WTC11 (cell line): ENCODE results near the gene WNT5A. TPM values are rescaled to one million over a fixed set of nuclear protein-coding genes. Genes with fewer than 3 reads are reported as not detected.

Source experiments
- ATAC-seq: fragments of 200-7000 bp; cut with Tn5 transposase; 2 replicates; pipeline ENCODE4 v1.10.0; 2021; ENCODE audit warnings: mild to moderate bottlenecking, moderate library complexity
- CTCF ChIA-PET: fragments of 300-600 bp; sonication (Branson Sonifier 250); formaldehyde crosslinking; loops from one replicate; lab custom pipeline; 2021; ENCODE audit warnings: antibody characterized with exemption; lab: Charles Lee
- POLR2A ChIA-PET: fragments of 350-600 bp; sonication (Branson Sonifier 250); formaldehyde crosslinking; loops from one replicate; lab custom pipeline; 2021; ENCODE audit warnings: antibody characterized with exemption; lab: Charles Lee
- DNase-seq: peaks from one replicate; pipeline ENCODE4 v3.0.0; 2021; ENCODE audit warnings: low spot score
- H3K27ac Mint-ChIP-seq: 2 replicates; pipeline ENCODE4 v1.8.0; 2021; ENCODE audit warnings: mixed read lengths
- H3K27me3 Mint-ChIP-seq: 2 replicates; pipeline ENCODE4 v1.8.0; 2021; ENCODE audit warnings: low read depth, mild to moderate bottlenecking, moderate library complexity, mixed read lengths
- H3K36me3 Mint-ChIP-seq: 2 replicates; pipeline ENCODE4 v1.8.0; 2021; ENCODE audit warnings: mixed read lengths
- H3K4me1 Mint-ChIP-seq: 2 replicates; pipeline ENCODE4 v1.8.0; 2022; ENCODE audit warnings: mixed read lengths
- H3K4me3 Mint-ChIP-seq: 2 replicates; pipeline ENCODE4 v1.8.0; 2021; ENCODE audit warnings: mild to moderate bottlenecking, moderate library complexity, mixed read lengths
- H3K9me3 Mint-ChIP-seq: 2 replicates; pipeline ENCODE4 v1.8.0; 2021; ENCODE audit warnings: mixed read lengths
- FOXJ3 ChIP-seq: sonication (generic); formaldehyde crosslinking; IDR thresholded peaks from 2 replicates; pipeline ENCODE4 v1.9.0; 2021; ENCODE audit warnings: missing genetic modification reagents, mild to moderate bottlenecking, borderline replicate concordance
- NFATC4 ChIP-seq: fragments of 250-450 bp; sonication (Bioruptor Pico); IDR thresholded peaks from 2 replicates; pipeline ENCODE4 v1.9.0; 2021; ENCODE audit warnings: mild to moderate bottlenecking
- NR3C1 ChIP-seq: sonication (generic); formaldehyde crosslinking; conservative IDR thresholded peaks from 2 replicates; pipeline ENCODE4 v1.8.1; 2023; ENCODE audit warnings: low read depth, mild to moderate bottlenecking, missing genetic modification reagents
- SMAD3 ChIP-seq: sonication (generic); formaldehyde crosslinking; IDR thresholded peaks from 2 replicates; pipeline ENCODE4 v1.8.0; 2022; ENCODE audit warnings: missing genetic modification reagents, mild to moderate bottlenecking, borderline replicate concordance
- ZNF121 ChIP-seq: sonication (generic); formaldehyde crosslinking; IDR thresholded peaks from 2 replicates; pipeline ENCODE4 v1.8.0; 2023; ENCODE audit warnings: missing genetic modification reagents
- ZNF263 ChIP-seq: sonication (generic); formaldehyde crosslinking; IDR thresholded peaks from 2 replicates; pipeline ENCODE4 v1.8.1; 2022; ENCODE audit warnings: low read depth, mild to moderate bottlenecking, moderate library complexity, missing genetic modification reagents
- ZNF423 ChIP-seq: fragments of 250-450 bp; sonication (Bioruptor Pico); IDR thresholded peaks from 2 replicates; pipeline ENCODE4 v2.1.2; 2022; ENCODE audit warnings: mild to moderate bottlenecking, moderate library complexity
- ZNF671 ChIP-seq: fragments of 250-450 bp; sonication (Bioruptor Pico); IDR thresholded peaks from 2 replicates; pipeline ENCODE4 v1.8.0; 2021; ENCODE audit warnings: mild to moderate bottlenecking
- total RNA-seq: library from RNA; stranded (reverse); gene quantifications from 3 replicates; pipeline ENCODE4 v1.2.3, GENCODE V29; 2021
- TF ChIP-seq, protein P1 (sequence below): sonication (generic); formaldehyde crosslinking; conservative IDR thresholded peaks from 2 replicates; pipeline ENCODE4 v1.8.1; 2023; ENCODE audit warnings: mild to moderate bottlenecking, low read depth, missing genetic modification reagents, moderate library complexity
- TF ChIP-seq, protein P2 (sequence below): sonication (generic); formaldehyde crosslinking; IDR thresholded peaks from 2 replicates; pipeline ENCODE4 v1.8.1; 2023; ENCODE audit warnings: mild to moderate bottlenecking, missing genetic modification reagents
- TF ChIP-seq, protein P3 (sequence below): sonication (generic); formaldehyde crosslinking; conservative IDR thresholded peaks from 2 replicates; pipeline ENCODE4 v1.8.1; 2022; ENCODE audit warnings: mild to moderate bottlenecking, missing genetic modification reagents
- TF ChIP-seq, protein P4 (sequence below): fragments of 250-450 bp; sonication (Bioruptor Pico); IDR thresholded peaks from 2 replicates; pipeline ENCODE4 v1.9.0; 2021; ENCODE audit warnings: moderate library complexity, mild to moderate bottlenecking, inconsistent platforms, borderline replicate concordance
- TF ChIP-seq, protein P5 (sequence below): sonication (generic); formaldehyde crosslinking; IDR thresholded peaks from 2 replicates; pipeline ENCODE4 v1.8.0; 2022; ENCODE audit warnings: mild to moderate bottlenecking, missing genetic modification reagents
- TF ChIP-seq, protein P6 (sequence below): fragments of 250-450 bp; sonication (Bioruptor Pico); IDR thresholded peaks from 2 replicates; pipeline ENCODE4 v1.8.0; 2021; ENCODE audit warnings: mild to moderate bottlenecking
- TF ChIP-seq, protein P7 (sequence below): sonication (generic); formaldehyde crosslinking; IDR thresholded peaks from 2 replicates; pipeline ENCODE4 v1.8.0; 2022; ENCODE audit warnings: missing genetic modification reagents
- TF ChIP-seq, protein P8 (sequence below): sonication (generic); formaldehyde crosslinking; IDR thresholded peaks from 2 replicates; pipeline ENCODE4 v1.8.1; 2023; ENCODE audit warnings: mild to moderate bottlenecking, missing genetic modification reagents

The WNT5A gene
- total RNA-seq, 1 experiment from 2014 or later = 10.6 TPM

DNA sequence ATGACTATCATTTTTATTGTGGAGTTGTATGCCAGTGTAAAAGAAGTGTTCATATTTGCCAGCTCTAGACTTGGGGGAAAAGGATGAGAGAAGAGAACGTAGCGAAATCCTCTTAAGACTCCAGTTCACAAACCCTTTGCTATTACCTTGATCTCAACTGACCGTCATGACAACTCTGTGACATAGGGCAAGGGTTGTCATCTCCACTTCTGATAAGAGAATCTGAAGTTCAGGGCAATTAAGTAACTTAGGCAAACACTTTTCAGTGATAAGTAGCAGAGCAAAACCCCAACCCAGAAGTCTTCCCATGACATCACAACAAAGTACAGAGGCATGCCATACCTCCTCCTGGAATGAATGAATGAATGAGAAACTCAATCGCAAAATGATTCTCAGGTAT is 40.3 kb upstream of the WNT5A start (continued):
- TF ChIP-seq, protein P1, sequence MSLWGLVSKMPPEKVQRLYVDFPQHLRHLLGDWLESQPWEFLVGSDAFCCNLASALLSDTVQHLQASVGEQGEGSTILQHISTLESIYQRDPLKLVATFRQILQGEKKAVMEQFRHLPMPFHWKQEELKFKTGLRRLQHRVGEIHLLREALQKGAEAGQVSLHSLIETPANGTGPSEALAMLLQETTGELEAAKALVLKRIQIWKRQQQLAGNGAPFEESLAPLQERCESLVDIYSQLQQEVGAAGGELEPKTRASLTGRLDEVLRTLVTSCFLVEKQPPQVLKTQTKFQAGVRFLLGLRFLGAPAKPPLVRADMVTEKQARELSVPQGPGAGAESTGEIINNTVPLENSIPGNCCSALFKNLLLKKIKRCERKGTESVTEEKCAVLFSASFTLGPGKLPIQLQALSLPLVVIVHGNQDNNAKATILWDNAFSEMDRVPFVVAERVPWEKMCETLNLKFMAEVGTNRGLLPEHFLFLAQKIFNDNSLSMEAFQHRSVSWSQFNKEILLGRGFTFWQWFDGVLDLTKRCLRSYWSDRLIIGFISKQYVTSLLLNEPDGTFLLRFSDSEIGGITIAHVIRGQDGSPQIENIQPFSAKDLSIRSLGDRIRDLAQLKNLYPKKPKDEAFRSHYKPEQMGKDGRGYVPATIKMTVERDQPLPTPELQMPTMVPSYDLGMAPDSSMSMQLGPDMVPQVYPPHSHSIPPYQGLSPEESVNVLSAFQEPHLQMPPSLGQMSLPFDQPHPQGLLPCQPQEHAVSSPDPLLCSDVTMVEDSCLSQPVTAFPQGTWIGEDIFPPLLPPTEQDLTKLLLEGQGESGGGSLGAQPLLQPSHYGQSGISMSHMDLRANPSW = no peak
- TF ChIP-seq FOXJ3 (CRISPR knock-in tag) = no peak
- TF ChIP-seq, protein P2, sequence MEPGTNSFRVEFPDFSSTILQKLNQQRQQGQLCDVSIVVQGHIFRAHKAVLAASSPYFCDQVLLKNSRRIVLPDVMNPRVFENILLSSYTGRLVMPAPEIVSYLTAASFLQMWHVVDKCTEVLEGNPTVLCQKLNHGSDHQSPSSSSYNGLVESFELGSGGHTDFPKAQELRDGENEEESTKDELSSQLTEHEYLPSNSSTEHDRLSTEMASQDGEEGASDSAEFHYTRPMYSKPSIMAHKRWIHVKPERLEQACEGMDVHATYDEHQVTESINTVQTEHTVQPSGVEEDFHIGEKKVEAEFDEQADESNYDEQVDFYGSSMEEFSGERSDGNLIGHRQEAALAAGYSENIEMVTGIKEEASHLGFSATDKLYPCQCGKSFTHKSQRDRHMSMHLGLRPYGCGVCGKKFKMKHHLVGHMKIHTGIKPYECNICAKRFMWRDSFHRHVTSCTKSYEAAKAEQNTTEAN (CRISPR knock-in tag) = no peak

DNA sequence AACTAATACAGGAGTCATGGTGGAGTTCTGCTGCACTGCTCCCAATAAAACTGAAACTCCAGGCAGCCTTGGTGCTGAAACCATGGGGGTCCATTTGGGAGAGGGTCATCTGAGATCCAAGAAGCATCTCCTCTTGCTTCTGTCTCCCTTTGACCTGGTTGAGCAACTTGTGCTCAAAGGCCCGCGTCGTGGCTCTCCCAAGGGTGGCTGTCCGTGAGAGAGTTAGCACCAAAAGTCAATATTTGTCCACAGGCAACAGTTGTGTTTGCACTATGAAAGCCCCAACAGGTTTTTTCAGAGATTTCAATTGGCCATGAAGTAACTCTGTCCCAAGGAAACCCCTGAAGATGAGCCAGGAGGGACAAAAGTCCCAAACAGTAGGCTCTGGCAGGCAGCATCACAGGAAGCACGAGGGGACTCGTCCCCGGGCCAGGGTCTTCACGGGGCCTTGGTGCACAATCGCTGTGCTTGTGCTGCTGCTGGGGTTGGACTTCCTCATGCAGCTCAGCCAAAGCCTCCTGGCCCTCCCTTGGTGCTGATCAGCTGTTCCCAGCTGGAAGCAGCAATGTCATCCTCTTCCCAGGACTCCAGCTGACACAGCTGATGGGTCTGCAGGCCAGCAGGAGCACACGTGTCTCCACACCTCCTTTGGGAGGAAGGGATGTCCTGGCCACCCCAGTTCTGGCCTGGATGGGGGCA is 39.4 kb upstream of the WNT5A start:
- ChIA-PET POLR2A (no interaction called here), CTCF (no interaction called here)
- no peaks in the 10 kb centered on the region; the same call in 1 of the 2 replicates for H3K27me3 Mint-ChIP-seq
- H3K36me3 Mint-ChIP-seq = no peaks in the 10 kb centered on the region
- peaks cover 26% of the 10 kb centered on the region for H3K4me1 Mint-ChIP-seq
- ATAC-seq (no peak), DNase-seq (no peak)
- H3K27ac Mint-ChIP-seq = no peak overlapping the region
- TF ChIP-seq NFATC4 (no peak), SMAD3 (no peak), ZNF671 (no peak), ZNF121 (CRISPR knock-in tag) (no peak), NR3C1 (CRISPR knock-in tag) (no peak), ZNF423 (CRISPR knock-in tag) (no peak), ZNF263 (CRISPR knock-in tag) (no peak)
- TF ChIP-seq, protein P3, sequence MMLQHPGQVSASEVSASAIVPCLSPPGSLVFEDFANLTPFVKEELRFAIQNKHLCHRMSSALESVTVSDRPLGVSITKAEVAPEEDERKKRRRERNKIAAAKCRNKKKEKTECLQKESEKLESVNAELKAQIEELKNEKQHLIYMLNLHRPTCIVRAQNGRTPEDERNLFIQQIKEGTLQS (CRISPR knock-in tag) = no peak
- TF ChIP-seq, protein P4, sequence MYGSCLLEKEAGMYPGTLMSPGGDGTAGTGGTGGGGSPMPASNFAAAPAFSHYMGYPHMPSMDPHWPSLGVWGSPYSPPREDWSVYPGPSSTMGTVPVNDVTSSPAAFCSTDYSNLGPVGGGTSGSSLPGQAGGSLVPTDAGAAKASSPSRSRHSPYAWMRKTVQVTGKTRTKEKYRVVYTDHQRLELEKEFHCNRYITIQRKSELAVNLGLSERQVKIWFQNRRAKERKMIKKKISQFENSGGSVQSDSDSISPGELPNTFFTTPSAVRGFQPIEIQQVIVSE (CRISPR knock-in tag) = no peak
- TF ChIP-seq, protein P5, sequence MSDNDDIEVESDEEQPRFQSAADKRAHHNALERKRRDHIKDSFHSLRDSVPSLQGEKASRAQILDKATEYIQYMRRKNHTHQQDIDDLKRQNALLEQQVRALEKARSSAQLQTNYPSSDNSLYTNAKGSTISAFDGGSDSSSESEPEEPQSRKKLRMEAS (CRISPR knock-in tag) = no peak
- TF ChIP-seq, protein P6, sequence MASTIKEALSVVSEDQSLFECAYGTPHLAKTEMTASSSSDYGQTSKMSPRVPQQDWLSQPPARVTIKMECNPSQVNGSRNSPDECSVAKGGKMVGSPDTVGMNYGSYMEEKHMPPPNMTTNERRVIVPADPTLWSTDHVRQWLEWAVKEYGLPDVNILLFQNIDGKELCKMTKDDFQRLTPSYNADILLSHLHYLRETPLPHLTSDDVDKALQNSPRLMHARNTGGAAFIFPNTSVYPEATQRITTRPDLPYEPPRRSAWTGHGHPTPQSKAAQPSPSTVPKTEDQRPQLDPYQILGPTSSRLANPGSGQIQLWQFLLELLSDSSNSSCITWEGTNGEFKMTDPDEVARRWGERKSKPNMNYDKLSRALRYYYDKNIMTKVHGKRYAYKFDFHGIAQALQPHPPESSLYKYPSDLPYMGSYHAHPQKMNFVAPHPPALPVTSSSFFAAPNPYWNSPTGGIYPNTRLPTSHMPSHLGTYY (CRISPR knock-in tag) = no peak
- TF ChIP-seq, protein P2 (CRISPR knock-in tag) = no peak
- TF ChIP-seq, protein P1 = no peak
- TF ChIP-seq, protein P7, sequence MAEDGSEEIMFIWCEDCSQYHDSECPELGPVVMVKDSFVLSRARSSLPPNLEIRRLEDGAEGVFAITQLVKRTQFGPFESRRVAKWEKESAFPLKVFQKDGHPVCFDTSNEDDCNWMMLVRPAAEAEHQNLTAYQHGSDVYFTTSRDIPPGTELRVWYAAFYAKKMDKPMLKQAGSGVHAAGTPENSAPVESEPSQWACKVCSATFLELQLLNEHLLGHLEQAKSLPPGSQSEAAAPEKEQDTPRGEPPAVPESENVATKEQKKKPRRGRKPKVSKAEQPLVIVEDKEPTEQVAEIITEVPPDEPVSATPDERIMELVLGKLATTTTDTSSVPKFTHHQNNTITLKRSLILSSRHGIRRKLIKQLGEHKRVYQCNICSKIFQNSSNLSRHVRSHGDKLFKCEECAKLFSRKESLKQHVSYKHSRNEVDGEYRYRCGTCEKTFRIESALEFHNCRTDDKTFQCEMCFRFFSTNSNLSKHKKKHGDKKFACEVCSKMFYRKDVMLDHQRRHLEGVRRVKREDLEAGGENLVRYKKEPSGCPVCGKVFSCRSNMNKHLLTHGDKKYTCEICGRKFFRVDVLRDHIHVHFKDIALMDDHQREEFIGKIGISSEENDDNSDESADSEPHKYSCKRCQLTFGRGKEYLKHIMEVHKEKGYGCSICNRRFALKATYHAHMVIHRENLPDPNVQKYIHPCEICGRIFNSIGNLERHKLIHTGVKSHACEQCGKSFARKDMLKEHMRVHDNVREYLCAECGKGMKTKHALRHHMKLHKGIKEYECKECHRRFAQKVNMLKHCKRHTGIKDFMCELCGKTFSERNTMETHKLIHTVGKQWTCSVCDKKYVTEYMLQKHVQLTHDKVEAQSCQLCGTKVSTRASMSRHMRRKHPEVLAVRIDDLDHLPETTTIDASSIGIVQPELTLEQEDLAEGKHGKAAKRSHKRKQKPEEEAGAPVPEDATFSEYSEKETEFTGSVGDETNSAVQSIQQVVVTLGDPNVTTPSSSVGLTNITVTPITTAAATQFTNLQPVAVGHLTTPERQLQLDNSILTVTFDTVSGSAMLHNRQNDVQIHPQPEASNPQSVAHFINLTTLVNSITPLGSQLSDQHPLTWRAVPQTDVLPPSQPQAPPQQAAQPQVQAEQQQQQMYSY (CRISPR knock-in tag) = no peak
- TF ChIP-seq, protein P8, sequence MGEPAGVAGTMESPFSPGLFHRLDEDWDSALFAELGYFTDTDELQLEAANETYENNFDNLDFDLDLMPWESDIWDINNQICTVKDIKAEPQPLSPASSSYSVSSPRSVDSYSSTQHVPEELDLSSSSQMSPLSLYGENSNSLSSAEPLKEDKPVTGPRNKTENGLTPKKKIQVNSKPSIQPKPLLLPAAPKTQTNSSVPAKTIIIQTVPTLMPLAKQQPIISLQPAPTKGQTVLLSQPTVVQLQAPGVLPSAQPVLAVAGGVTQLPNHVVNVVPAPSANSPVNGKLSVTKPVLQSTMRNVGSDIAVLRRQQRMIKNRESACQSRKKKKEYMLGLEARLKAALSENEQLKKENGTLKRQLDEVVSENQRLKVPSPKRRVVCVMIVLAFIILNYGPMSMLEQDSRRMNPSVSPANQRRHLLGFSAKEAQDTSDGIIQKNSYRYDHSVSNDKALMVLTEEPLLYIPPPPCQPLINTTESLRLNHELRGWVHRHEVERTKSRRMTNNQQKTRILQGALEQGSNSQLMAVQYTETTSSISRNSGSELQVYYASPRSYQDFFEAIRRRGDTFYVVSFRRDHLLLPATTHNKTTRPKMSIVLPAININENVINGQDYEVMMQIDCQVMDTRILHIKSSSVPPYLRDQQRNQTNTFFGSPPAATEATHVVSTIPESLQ (CRISPR knock-in tag) = no peak
- no peaks in the 10 kb centered on the region for H3K9me3 Mint-ChIP-seq
- no peak overlapping the region for H3K4me3 Mint-ChIP-seq
